SK-N-SH treated with all-trans-retinoic acid at 6 μM for 48 hours (cell line): ENCODE results near the gene ARHGAP44.
"Not testable (repeated sequence)": the region's sequence is repeated elsewhere in the genome, so short reads cannot be mapped to it uniquely, and the experiment has no call there.

Experiments used
- ATAC-seq: fragments of 200-7000 bp; cut with Tn5 transposase; 3 replicates; pipeline ENCODE4 v1.9.1; 2020; ENCODE audit warnings: mild to moderate bottlenecking, moderate library complexity
- ARNTL ChIP-seq: fragments of 450-650 bp; formaldehyde crosslinking; IDR thresholded peaks from 2 replicates; pipeline ENCODE4 v1.5.0; 2020; ENCODE audit warnings: low read depth, mild to moderate bottlenecking, moderate library complexity, borderline replicate concordance
- BACH2 ChIP-seq: fragments of 250-450 bp; sonication (Bioruptor Pico); IDR thresholded peaks from 2 replicates; pipeline ENCODE4 v1.9.0; 2021; ENCODE audit warnings: mild to moderate bottlenecking, borderline replicate concordance
- CREB5 ChIP-seq: fragments of 250-450 bp; sonication (Bioruptor Pico); IDR thresholded peaks from 2 replicates; pipeline ENCODE4 v1.5.1; 2020; ENCODE audit warnings: low read depth, mild to moderate bottlenecking, moderate library complexity
- CSDC2 ChIP-seq: fragments of 250-450 bp; sonication (Bioruptor Pico); IDR thresholded peaks from 2 replicates; pipeline ENCODE4 v1.5.0; 2020; ENCODE audit warnings: mild to moderate bottlenecking, moderate library complexity
- GLIS3 ChIP-seq: fragments of 250-450 bp; sonication (Bioruptor Pico); IDR thresholded peaks from 2 replicates; pipeline ENCODE4 v1.5.0; 2020; ENCODE audit warnings: mild to moderate bottlenecking, moderate library complexity
- ISL1 ChIP-seq: fragments of 250-450 bp; sonication (Bioruptor Pico); IDR thresholded peaks from 2 replicates; pipeline ENCODE4 v2.1.2; 2022; ENCODE audit warnings: mild to moderate bottlenecking, moderate library complexity
- OSR1 ChIP-seq: fragments of 250-450 bp; sonication (Bioruptor Pico); IDR thresholded peaks from 2 replicates; pipeline ENCODE4 v1.8.0; 2022; ENCODE audit warnings: moderate library complexity, mild to moderate bottlenecking, inconsistent platforms
- PATZ1 ChIP-seq: fragments of 250-450 bp; sonication (Bioruptor Pico); IDR thresholded peaks from 2 replicates; pipeline ENCODE4 v1.8.0; 2020; ENCODE audit warnings: mild to moderate bottlenecking, moderate library complexity, borderline replicate concordance
- POU6F1 ChIP-seq: fragments of 250-450 bp; sonication (Bioruptor Pico); IDR thresholded peaks from 2 replicates; pipeline ENCODE4 v1.8.0; 2021; ENCODE audit warnings: low read depth, mild to moderate bottlenecking, moderate library complexity, borderline replicate concordance
- PPARA ChIP-seq: fragments of 250-450 bp; sonication (Bioruptor Pico); IDR thresholded peaks from 2 replicates; pipeline ENCODE4 v1.5.0; 2020; ENCODE audit warnings: mild to moderate bottlenecking, borderline replicate concordance
- RARB ChIP-seq: fragments of 250-450 bp; sonication (Bioruptor Pico); IDR thresholded peaks from 2 replicates; pipeline ENCODE4 v1.8.0; 2021; ENCODE audit warnings: mild to moderate bottlenecking, moderate library complexity
- SNAI2 ChIP-seq: fragments of 250-450 bp; sonication (Bioruptor Pico); IDR thresholded peaks from 2 replicates; pipeline ENCODE4 v1.5.0; 2020; ENCODE audit warnings: mild to moderate bottlenecking, moderate library complexity
- TCF4 ChIP-seq: fragments of 250-450 bp; sonication (Bioruptor Pico); IDR thresholded peaks from 2 replicates; pipeline ENCODE4 v1.8.0; 2021; ENCODE audit warnings: mild to moderate bottlenecking, moderate library complexity, borderline replicate concordance
- TOX ChIP-seq: fragments of 250-450 bp; sonication (Bioruptor Pico); IDR thresholded peaks from 2 replicates; pipeline ENCODE4 v1.8.0; 2021; ENCODE audit warnings: mild to moderate bottlenecking, moderate library complexity, borderline replicate concordance
- ZC3H10 ChIP-seq: fragments of 250-450 bp; sonication (Bioruptor Pico); IDR thresholded peaks from 2 replicates; pipeline ENCODE4 v1.5.1; 2021; ENCODE audit warnings: mild to moderate bottlenecking, moderate library complexity
- ZFP30 ChIP-seq: fragments of 450-650 bp; formaldehyde crosslinking; IDR thresholded peaks from 2 replicates; pipeline ENCODE4 v1.5.0; 2022; ENCODE audit warnings: mild to moderate bottlenecking, moderate library complexity
- ZNF70 ChIP-seq: fragments of 450-650 bp; formaldehyde crosslinking; IDR thresholded peaks from 2 replicates; pipeline ENCODE4 v1.5.0; 2020; ENCODE audit warnings: mild to moderate bottlenecking, moderate library complexity
- ZNF8 ChIP-seq: fragments of 450-650 bp; formaldehyde crosslinking; IDR thresholded peaks from 2 replicates; pipeline ENCODE4 v1.5.0; 2020; ENCODE audit warnings: mild to moderate bottlenecking, moderate library complexity

Gene ARHGAP44

GRCh38 chr17:12865769-12866168 lies 76.5 kb downstream of the ARHGAP44 start:
- ATAC-seq = no peak
- TF ChIP-seq GLIS3 (CRISPR knock-in tag) = no peak
- TF ChIP-seq PATZ1 (CRISPR knock-in tag) = no peak
- no peak for TF ChIP-seq CREB5
- TF ChIP-seq RARB (CRISPR knock-in tag) = no peak
- TF ChIP-seq PPARA (CRISPR knock-in tag) = no peak
- no peak for TF ChIP-seq CSDC2 (CRISPR knock-in tag)
- TF ChIP-seq ZNF70 (CRISPR knock-in tag) = no peak
- TF ChIP-seq ARNTL (CRISPR knock-in tag) = no peak

- no peak for ATAC-seq
- TF ChIP-seq ZC3H10 (CRISPR knock-in tag) (no peak), RARB (CRISPR knock-in tag) (no peak), BACH2 (CRISPR knock-in tag) (no peak), ZNF70 (CRISPR knock-in tag) (no peak), TOX (CRISPR knock-in tag) (no peak), ZFP30 (CRISPR knock-in tag) (no peak), CSDC2 (CRISPR knock-in tag) (no peak), PPARA (CRISPR knock-in tag) (no peak), CREB5 (no peak), POU6F1 (CRISPR knock-in tag) (no peak), SNAI2 (CRISPR knock-in tag) (no peak)
Measured at GRCh38 chr17:12866244-12866643, 76.9 kb downstream of the ARHGAP44 start.

- ATAC-seq = no peak
- TF ChIP-seq ISL1 = no peak
Measured at GRCh38 chr17:12867726-12868125, 78.4 kb downstream of the ARHGAP44 start.

- not testable (repeated sequence) for ATAC-seq
Measured at GRCh38 chr17:12873415-12874125, 84.3 kb downstream of the ARHGAP44 start.

GRCh38 chr17:12877953-12878669 lies 88.8 kb downstream of the ARHGAP44 start:
- ATAC-seq = no peak
- TF ChIP-seq TCF4 (no peak), CREB5 (no peak), TOX (CRISPR knock-in tag) (no peak), POU6F1 (CRISPR knock-in tag) (no peak), RARB (CRISPR knock-in tag) (no peak), ZNF8 (CRISPR knock-in tag) (no peak), PATZ1 (CRISPR knock-in tag) (no peak), OSR1 (no peak), GLIS3 (CRISPR knock-in tag) (no peak), ISL1 (no peak), PPARA (CRISPR knock-in tag) (no peak), ZC3H10 (CRISPR knock-in tag) (no peak), ARNTL (CRISPR knock-in tag) (no peak), BACH2 (CRISPR knock-in tag) (no peak)

- not testable (repeated sequence) for ATAC-seq
Measured at GRCh38 chr17:12879096-12879495, 89.8 kb downstream of the ARHGAP44 start.
